ENCODE data around the gene FUNDC2. TPM values are rescaled to one million over a fixed set of nuclear protein-coding genes. Genes with fewer than 3 reads are reported as not detected.
"Not testable (repeated sequence)": the region's sequence is repeated elsewhere in the genome, so short reads cannot be mapped to it uniquely, and the experiment has no call there.

The FUNDC2 gene
- total and polyA plus RNA-seq, 4 donors: 85.3 to 168 (median 99.2) TPM

- ATAC-seq (ENCODE audit: low FRiP score): no peak
- intact Hi-C loops (cut with DNase I): no loop called here
These were observed 36.1 kb upstream of the FUNDC2 start for GRCh38 chrX:154990496-154990895.

GRCh38 chrX:154991039-154991438, 35.6 kb upstream of the FUNDC2 start:
- no peak overlapping the region for H3K4me3 ChIP-seq (ENCODE audit: low read length in 2 of 2)
- 72 to 93% methylated on average over 3 of the region's 3 CpGs for WGBS, 2 donors
- ATAC-seq (ENCODE audit: low FRiP score): no peak
- H3K27ac ChIP-seq (ENCODE audit: low read depth in 1 of 2, low read length in 2 of 2): no peak overlapping the region
- H3K4me1 ChIP-seq (ENCODE audit: control insufficient read depth in 1 of 2, insufficient read depth in 2 of 2, low read length in 2 of 2): no peaks in the 10 kb centered on the region
- peaks cover 0 to 4% of the 10 kb centered on the region in 2 donors for H3K36me3 ChIP-seq (ENCODE audit: control insufficient read depth in 1 of 2, insufficient read depth in 2 of 2, low read length in 1 of 2)
- intact Hi-C loops (cut with DNase I): no loop called here
- H3K27me3 ChIP-seq (ENCODE audit: control insufficient read depth in 1 of 2, insufficient read depth in 2 of 2, low read length in 1 of 2): no peaks in the 10 kb centered on the region
- no peak for DNase-seq
- no peaks in the 10 kb centered on the region for H3K9me3 ChIP-seq (ENCODE audit: control insufficient read depth, low read length)

More at GRCh38 chrX:154990496-154990895, 36.1 kb upstream of the FUNDC2 start:
- H3K4me1 ChIP-seq (ENCODE audit: control insufficient read depth in 1 of 2, insufficient read depth in 2 of 2, low read length in 2 of 2): no peaks in the 10 kb centered on the region
- no peak overlapping the region for H3K27ac ChIP-seq (ENCODE audit: low read depth in 1 of 2, low read length in 2 of 2)
- no peaks in the 10 kb centered on the region for H3K27me3 ChIP-seq (ENCODE audit: control insufficient read depth in 1 of 2, insufficient read depth in 2 of 2, low read length in 1 of 2)
- no peak overlapping the region for H3K4me3 ChIP-seq (ENCODE audit: low read length in 2 of 2)
- no peaks in the 10 kb centered on the region for H3K9me3 ChIP-seq (ENCODE audit: control insufficient read depth, low read length)
- H3K36me3 ChIP-seq (ENCODE audit: control insufficient read depth in 1 of 2, insufficient read depth in 2 of 2, low read length in 1 of 2): no peaks in the 10 kb centered on the region
- 55 to 81% methylated on average over 3 of the region's 3 CpGs for WGBS, 2 donors
- DNase-seq: no peak

- peaks cover 0 to 4% of the 10 kb centered on the region in 2 donors for H3K36me3 ChIP-seq (ENCODE audit: control insufficient read depth in 1 of 2, insufficient read depth in 2 of 2, low read length in 1 of 2)
- WGBS, 2 donors: 92 to 98% methylated on average over 1 of the region's 1 CpG
- H3K9me3 ChIP-seq (ENCODE audit: control insufficient read depth, low read length): no peaks in the 10 kb centered on the region
- H3K4me3 ChIP-seq (ENCODE audit: low read length in 2 of 2): no peak overlapping the region
- no peak for ATAC-seq (ENCODE audit: low FRiP score)
- no peak for DNase-seq
- intact Hi-C loops (cut with DNase I): no loop called here
- H3K27ac ChIP-seq (ENCODE audit: low read depth in 1 of 2, low read length in 2 of 2): no peak overlapping the region
- H3K27me3 ChIP-seq (ENCODE audit: control insufficient read depth in 1 of 2, insufficient read depth in 2 of 2, low read length in 1 of 2): no peaks in the 10 kb centered on the region
- no peaks in the 10 kb centered on the region for H3K4me1 ChIP-seq (ENCODE audit: control insufficient read depth in 1 of 2, insufficient read depth in 2 of 2, low read length in 2 of 2)
These were observed 35.2 kb upstream of the FUNDC2 start for GRCh38 chrX:154991476-154991875.

GRCh38 chrX:154998204-154998880, 28.3 kb upstream of the FUNDC2 start:
- H3K9me3 ChIP-seq (ENCODE audit: control insufficient read depth, low read length): no peaks in the 10 kb centered on the region
- H3K27ac ChIP-seq (ENCODE audit: low read depth in 1 of 2, low read length in 2 of 2): no peak overlapping the region
- no peak for ATAC-seq (ENCODE audit: low FRiP score)
- no peak overlapping the region for H3K4me3 ChIP-seq (ENCODE audit: low read length in 2 of 2)
- no peaks in the 10 kb centered on the region for H3K4me1 ChIP-seq (ENCODE audit: control insufficient read depth in 1 of 2, insufficient read depth in 2 of 2, low read length in 2 of 2)
- peaks cover 0 to 4% of the 10 kb centered on the region in 2 donors for H3K36me3 ChIP-seq (ENCODE audit: control insufficient read depth in 1 of 2, insufficient read depth in 2 of 2, low read length in 1 of 2)
- H3K27me3 ChIP-seq (ENCODE audit: control insufficient read depth in 1 of 2, insufficient read depth in 2 of 2, low read length in 1 of 2): no peaks in the 10 kb centered on the region
- intact Hi-C loops (cut with DNase I): no loop called here
- WGBS, 2 donors: 55 to 92% methylated on average over 1 of the region's 1 CpG
- no peak for DNase-seq

- H3K4me1 ChIP-seq (ENCODE audit: control insufficient read depth in 1 of 2, insufficient read depth in 2 of 2, low read length in 2 of 2): no peaks in the 10 kb centered on the region
- H3K9me3 ChIP-seq (ENCODE audit: control insufficient read depth, low read length): no peaks in the 10 kb centered on the region
- peaks cover 0 to 2% of the 10 kb centered on the region in 2 donors for H3K36me3 ChIP-seq (ENCODE audit: control insufficient read depth in 1 of 2, insufficient read depth in 2 of 2, low read length in 1 of 2)
- ATAC-seq (ENCODE audit: low FRiP score): no peak
- H3K4me3 ChIP-seq (ENCODE audit: low read length in 2 of 2): no peak overlapping the region
- no peak overlapping the region for H3K27ac ChIP-seq (ENCODE audit: low read depth in 1 of 2, low read length in 2 of 2)
- DNase-seq: no peak
- 61 to 94% methylated on average over 1 of the region's 1 CpG for WGBS, 2 donors
- no peaks in the 10 kb centered on the region for H3K27me3 ChIP-seq (ENCODE audit: control insufficient read depth in 1 of 2, insufficient read depth in 2 of 2, low read length in 1 of 2)
- intact Hi-C loops (cut with DNase I): no loop called here
These were observed 25.8 kb upstream of the FUNDC2 start for GRCh38 chrX:155000841-155001240.

- DNase-seq: no peak
- no peak for ATAC-seq (ENCODE audit: low FRiP score)
- no peak overlapping the region for H3K27ac ChIP-seq (ENCODE audit: low read depth in 1 of 2, low read length in 2 of 2)
- no peaks in the 10 kb centered on the region for H3K9me3 ChIP-seq (ENCODE audit: control insufficient read depth, low read length)
- H3K4me1 ChIP-seq (ENCODE audit: control insufficient read depth in 1 of 2, insufficient read depth in 2 of 2, low read length in 2 of 2): no peaks in the 10 kb centered on the region
- no peaks in the 10 kb centered on the region for H3K27me3 ChIP-seq (ENCODE audit: control insufficient read depth in 1 of 2, insufficient read depth in 2 of 2, low read length in 1 of 2)
- intact Hi-C loops (cut with DNase I): no loop called here
- no peaks in the 10 kb centered on the region for H3K36me3 ChIP-seq (ENCODE audit: control insufficient read depth in 1 of 2, insufficient read depth in 2 of 2, low read length in 1 of 2)
- WGBS, 2 donors: 75 to 95% methylated on average over 4 of the region's 4 CpGs
- H3K4me3 ChIP-seq (ENCODE audit: low read length in 2 of 2): no peak overlapping the region
These were observed 24.8 kb upstream of the FUNDC2 start for GRCh38 chrX:155001873-155002272.

GRCh38 chrX:155005190-155005589, 21.5 kb upstream of the FUNDC2 start:
- 90 to 97% methylated on average over 2 of the region's 2 CpGs for WGBS, 2 donors
- Histone ChIP-seq H3K36me3 (ENCODE audit: control insufficient read depth in 1 of 2, insufficient read depth in 2 of 2, low read length in 1 of 2) (no peaks in the 10 kb centered on the region), H3K4me1 (ENCODE audit: control insufficient read depth in 1 of 2, insufficient read depth in 2 of 2, low read length in 2 of 2) (no peaks in the 10 kb centered on the region), H3K4me3 (ENCODE audit: low read length in 2 of 2) (no peak overlapping the region), H3K9me3 (ENCODE audit: control insufficient read depth, low read length) (no peaks in the 10 kb centered on the region), H3K27ac (ENCODE audit: low read depth in 1 of 2, low read length in 2 of 2) (no peak overlapping the region), H3K27me3 (ENCODE audit: control insufficient read depth in 1 of 2, insufficient read depth in 2 of 2, low read length in 1 of 2) (no peaks in the 10 kb centered on the region)
- intact Hi-C loops (cut with DNase I): no loop called here
- no peak for DNase-seq
- no peak for ATAC-seq (ENCODE audit: low FRiP score)

GRCh38 chrX:155006379-155006778, 20.3 kb upstream of the FUNDC2 start:
- ATAC-seq (ENCODE audit: low FRiP score); H3K36me3 ChIP-seq (ENCODE audit: control insufficient read depth in 1 of 2, insufficient read depth in 2 of 2, low read length in 1 of 2); H3K9me3 ChIP-seq (ENCODE audit: control insufficient read depth, low read length); intact Hi-C loops (cut with DNase I); H3K4me3 ChIP-seq (ENCODE audit: low read length in 2 of 2); H3K27me3 ChIP-seq (ENCODE audit: control insufficient read depth in 1 of 2, insufficient read depth in 2 of 2, low read length in 1 of 2); H3K27ac ChIP-seq (ENCODE audit: low read depth in 1 of 2, low read length in 2 of 2); H3K4me1 ChIP-seq (ENCODE audit: control insufficient read depth in 1 of 2, insufficient read depth in 2 of 2, low read length in 2 of 2); DNase-seq: not testable (repeated sequence)
- WGBS, 2 donors: no CpG with 5 or more reads among the region's 10 CpGs

- H3K36me3 ChIP-seq (ENCODE audit: control insufficient read depth in 1 of 2, insufficient read depth in 2 of 2, low read length in 1 of 2); H3K9me3 ChIP-seq (ENCODE audit: control insufficient read depth, low read length); DNase-seq; ATAC-seq (ENCODE audit: low FRiP score); intact Hi-C loops (cut with DNase I); H3K4me1 ChIP-seq (ENCODE audit: control insufficient read depth in 1 of 2, insufficient read depth in 2 of 2, low read length in 2 of 2); H3K27ac ChIP-seq (ENCODE audit: low read depth in 1 of 2, low read length in 2 of 2); H3K4me3 ChIP-seq (ENCODE audit: low read length in 2 of 2); H3K27me3 ChIP-seq (ENCODE audit: control insufficient read depth in 1 of 2, insufficient read depth in 2 of 2, low read length in 1 of 2): not testable (repeated sequence)
- 59 to 61% methylated on average over 6 of the region's 11 CpGs for WGBS, 2 donors
These were observed 19.6 kb upstream of the FUNDC2 start for GRCh38 chrX:155006913-155007671.
